Neural cell (in vitro differentiated cells): ENCODE measurements around the gene RIPPLY2. TPM values are rescaled to one million over a fixed set of nuclear protein-coding genes. Genes with fewer than 3 reads are reported as not detected.

Experiments used
- H2AFZ ChIP-seq: fragments of 200-600, 300-800 bp; sonication (generic), shearing (Covaris generic); 2 replicates; pipeline ENCODE4 v1.6.0; 2014; ENCODE audit warnings: low read depth, mild to moderate bottlenecking, antibody characterized with exemption, low read length, moderate library complexity
- H3F3A ChIP-seq: fragments of 200-600 bp; shearing (Covaris generic); 2 replicates; pipeline ENCODE4 v1.6.1; 2016; ENCODE audit warnings: mild to moderate bottlenecking, moderate library complexity, mixed read lengths, antibody characterized with exemption, low read length; ENCODE audit not compliant: insufficient read depth, poor library complexity, severe bottlenecking
- H3K27ac ChIP-seq: fragments of 200-600, 300-800 bp; sonication (generic), shearing (Covaris generic); 2 replicates; pipeline ENCODE4 v1.5.1; 2014; ENCODE audit warnings: mild to moderate bottlenecking, low read length, moderate library complexity
- H3K27me3 ChIP-seq: fragments of 300-800, 200-600 bp; sonication (generic), shearing (Covaris generic); 2 replicates; pipeline ENCODE4 v1.6.0; 2014; ENCODE audit warnings: mild to moderate bottlenecking, low read depth, low read length, moderate library complexity; ENCODE audit not compliant: insufficient read depth
- H3K36me3 ChIP-seq: fragments of 300-800, 200-600 bp; sonication (generic), shearing (Covaris generic); 2 replicates; pipeline ENCODE4 v1.5.1; 2014; ENCODE audit warnings: mild to moderate bottlenecking, antibody characterized with exemption, low read length, moderate library complexity; ENCODE audit not compliant: insufficient read depth
- H3K4me2 ChIP-seq: fragments of 300-800, 200-600 bp; sonication (generic), shearing (Covaris generic); 2 replicates; pipeline ENCODE4 v1.6.0; 2014; ENCODE audit warnings: mild to moderate bottlenecking, low read length
- H3K4me3 ChIP-seq: fragments of 300-800, 200-600 bp; sonication (generic), shearing (Covaris generic); 2 replicates; pipeline ENCODE4 v1.5.1; 2014; ENCODE audit warnings: mild to moderate bottlenecking, low read length, moderate library complexity
- H3K79me2 ChIP-seq: fragments of 200-600 bp; shearing (Covaris generic); replicated peaks from 2 replicates; pipeline ENCODE4 v1.6.0; 2014; ENCODE audit warnings: mild to moderate bottlenecking, low read length, moderate library complexity; ENCODE audit not compliant: insufficient read depth
- H3K9ac ChIP-seq: fragments of 300-800, 200-600 bp; sonication (generic), shearing (Covaris generic); 2 replicates; pipeline ENCODE4 v1.6.1; 2016; ENCODE audit warnings: mild to moderate bottlenecking, low read length, mixed read lengths
- H3K9me2 ChIP-seq: fragments of 200-600 bp; shearing (Covaris generic); 2 replicates; pipeline ENCODE4 v1.6.1; 2016; ENCODE audit warnings: mild to moderate bottlenecking, low read length, mixed read lengths; ENCODE audit not compliant: insufficient read depth
- H3K9me3 ChIP-seq: fragments of 200-600, 300-800 bp; sonication (generic), shearing (Covaris generic); 2 replicates; pipeline ENCODE4 v1.6.1; 2016; ENCODE audit warnings: mild to moderate bottlenecking, mixed run types, low read length, moderate library complexity, mixed read lengths
- H4K20me1 ChIP-seq: fragments of 200-600 bp; shearing (Covaris generic); 2 replicates; pipeline ENCODE4 v1.6.1; 2016; ENCODE audit warnings: mild to moderate bottlenecking, mixed run types; ENCODE audit not compliant: insufficient read depth
- EP300 ChIP-seq: fragments of 450-650 bp; conservative IDR thresholded peaks from 2 replicates; pipeline ENCODE4 v1.6.1; 2014; ENCODE audit warnings: antibody characterized with exemption, mild to moderate bottlenecking, moderate library complexity; ENCODE audit not compliant: poor library complexity, severe bottlenecking
- EZH2 ChIP-seq: fragments of 200-600, 300-800 bp; shearing (Covaris generic), sonication (generic); IDR thresholded peaks from 2 replicates; pipeline ENCODE4 v1.6.1; 2014; ENCODE audit warnings: antibody characterized with exemption, low read length, borderline replicate concordance, mild to moderate bottlenecking; ENCODE audit not compliant: insufficient read depth, poor library complexity, severe bottlenecking
- MXI1 ChIP-seq: fragments of 450-650 bp; conservative IDR thresholded peaks from 2 replicates; pipeline ENCODE4 v1.6.1; 2014; ENCODE audit warnings: antibody characterized with exemption, mild to moderate bottlenecking; ENCODE audit not compliant: poor library complexity, severe bottlenecking
- POLR2AphosphoS5 ChIP-seq: IDR thresholded peaks from 2 replicates; pipeline ENCODE4 v1.6.1; 2012
- RAD21 ChIP-seq: fragments of 450-650 bp; conservative IDR thresholded peaks from 2 replicates; pipeline ENCODE4 v1.6.1; 2014; ENCODE audit warnings: antibody characterized with exemption, mild to moderate bottlenecking, moderate library complexity
- REST ChIP-seq: IDR thresholded peaks from 2 replicates; pipeline ENCODE4 v1.6.1; 2012; ENCODE audit warnings: borderline replicate concordance
- SMC3 ChIP-seq: fragments of 450-650 bp; conservative IDR thresholded peaks from 2 replicates; pipeline ENCODE4 v1.6.1; 2014; ENCODE audit warnings: antibody characterized with exemption, mild to moderate bottlenecking, moderate library complexity; ENCODE audit not compliant: poor library complexity
- TAF1 ChIP-seq: IDR thresholded peaks from 2 replicates; pipeline ENCODE4 v1.6.1; 2012; ENCODE audit warnings: low read depth
- polyA plus RNA-seq: library from polyadenylated mRNA; depleted of rRNA; stranded (reverse); fragments of >200 nt; gene quantifications from 2 replicates; pipeline ENCODE4 v1.2.3, GENCODE V29; 2014
- TF ChIP-seq, protein P1 (sequence below): fragments of 450-650 bp; IDR thresholded peaks from 2 replicates; pipeline ENCODE4 v1.5.1; 2014; ENCODE audit warnings: antibody characterized with exemption, mild to moderate bottlenecking, moderate library complexity; ENCODE audit not compliant: poor library complexity, severe bottlenecking

The RIPPLY2 gene
- polyA plus RNA-seq, 1 donor from 2014 or later, result 3.5 TPM

DNA sequence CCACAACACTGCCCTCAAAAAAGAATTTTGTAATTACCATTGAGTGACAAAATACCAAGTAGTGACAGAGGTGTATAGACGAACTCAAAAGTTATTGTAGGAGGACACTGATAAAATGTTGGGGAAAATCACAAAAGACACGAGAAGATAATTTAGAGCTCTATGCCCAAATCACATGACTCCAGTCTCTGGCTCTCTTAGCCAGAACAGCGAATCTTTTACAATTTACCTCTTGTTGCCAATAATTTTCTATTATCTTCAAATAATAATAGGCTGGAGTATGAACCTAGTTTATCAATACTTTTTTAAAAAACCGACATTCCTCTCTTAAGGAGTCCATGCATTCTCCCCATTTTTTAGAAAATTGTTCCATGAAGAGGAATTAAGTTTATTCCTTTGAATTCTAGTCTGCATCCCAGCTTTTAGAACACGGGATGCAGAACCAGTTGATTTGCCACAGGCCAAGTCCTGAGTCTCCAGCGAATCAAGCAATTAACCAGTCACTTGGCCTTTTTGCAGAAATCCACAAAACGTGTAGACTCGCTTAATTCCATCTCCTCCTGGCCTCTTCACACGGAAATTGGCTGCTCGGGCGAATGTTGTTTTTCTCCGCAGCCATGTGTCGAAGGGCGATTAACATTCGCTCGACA lies 507 bp upstream of the RIPPLY2 start:
- no peaks in the 10 kb centered on the region for H3K9me3 ChIP-seq
- H3K36me3 ChIP-seq, result no peaks in the 10 kb centered on the region
- H3F3A ChIP-seq, result peaks cover 3% of the 10 kb centered on the region
- peak overlapping the region; percentile 75 for H3K4me3 ChIP-seq
- H3K9me2 ChIP-seq, result no peaks in the 10 kb centered on the region
- no peaks in the 10 kb centered on the region for H3K79me2 ChIP-seq
- no peaks in the 10 kb centered on the region for H4K20me1 ChIP-seq
- H3K27ac ChIP-seq, result no peak overlapping the region
- H3K27me3 ChIP-seq, result peaks cover 67% of the 10 kb centered on the region
- H3K9ac ChIP-seq, result peak overlapping the region; percentile 54
- peak overlapping the region; percentile 41 for H2AFZ ChIP-seq
- TF ChIP-seq EP300 (no peak), TAF1 (no peak), REST (no peak)
- TF ChIP-seq, protein P1, sequence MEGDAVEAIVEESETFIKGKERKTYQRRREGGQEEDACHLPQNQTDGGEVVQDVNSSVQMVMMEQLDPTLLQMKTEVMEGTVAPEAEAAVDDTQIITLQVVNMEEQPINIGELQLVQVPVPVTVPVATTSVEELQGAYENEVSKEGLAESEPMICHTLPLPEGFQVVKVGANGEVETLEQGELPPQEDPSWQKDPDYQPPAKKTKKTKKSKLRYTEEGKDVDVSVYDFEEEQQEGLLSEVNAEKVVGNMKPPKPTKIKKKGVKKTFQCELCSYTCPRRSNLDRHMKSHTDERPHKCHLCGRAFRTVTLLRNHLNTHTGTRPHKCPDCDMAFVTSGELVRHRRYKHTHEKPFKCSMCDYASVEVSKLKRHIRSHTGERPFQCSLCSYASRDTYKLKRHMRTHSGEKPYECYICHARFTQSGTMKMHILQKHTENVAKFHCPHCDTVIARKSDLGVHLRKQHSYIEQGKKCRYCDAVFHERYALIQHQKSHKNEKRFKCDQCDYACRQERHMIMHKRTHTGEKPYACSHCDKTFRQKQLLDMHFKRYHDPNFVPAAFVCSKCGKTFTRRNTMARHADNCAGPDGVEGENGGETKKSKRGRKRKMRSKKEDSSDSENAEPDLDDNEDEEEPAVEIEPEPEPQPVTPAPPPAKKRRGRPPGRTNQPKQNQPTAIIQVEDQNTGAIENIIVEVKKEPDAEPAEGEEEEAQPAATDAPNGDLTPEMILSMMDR, result no peak
- H3K4me2 ChIP-seq, result peak overlapping the region; percentile 64

GRCh38 chr6:83854001-83854501 lies 891 bp downstream of the RIPPLY2 start:
- no peak overlapping the region for H3K27ac ChIP-seq

More at GRCh38 chr6:83854001-83854501, 891 bp downstream of the RIPPLY2 start:
- TF ChIP-seq, protein P1, result no peak
- no peak for TF ChIP-seq EZH2
- no peak for TF ChIP-seq POLR2AphosphoS5
- no peak for TF ChIP-seq SMC3
- no peak for TF ChIP-seq TAF1
- no peak for TF ChIP-seq REST
- TF ChIP-seq EP300, result no peak
- TF ChIP-seq RAD21, result no peak
- no peak for TF ChIP-seq MXI1
- H3K36me3 ChIP-seq, result no peaks in the 10 kb centered on the region
- no peak overlapping the region for H3K4me2 ChIP-seq
- peaks cover 3% of the 10 kb centered on the region for H3F3A ChIP-seq
- H3K9me3 ChIP-seq, result no peaks in the 10 kb centered on the region
- H4K20me1 ChIP-seq, result no peaks in the 10 kb centered on the region
- peak overlapping the region; percentile 54 for H3K9ac ChIP-seq
- no peaks in the 10 kb centered on the region for H3K79me2 ChIP-seq
- no peak overlapping the region for H2AFZ ChIP-seq
- peaks cover 75% of the 10 kb centered on the region for H3K27me3 ChIP-seq
- peak overlapping the region; percentile 75 for H3K4me3 ChIP-seq
- no peaks in the 10 kb centered on the region for H3K9me2 ChIP-seq
